Measurements from ENCODE around the gene TRAPPC13.
"Not testable (repeated sequence)": the region's sequence is repeated elsewhere in the genome, so short reads cannot be mapped to it uniquely, and the experiment has no call there.

The TRAPPC13 gene

DNA sequence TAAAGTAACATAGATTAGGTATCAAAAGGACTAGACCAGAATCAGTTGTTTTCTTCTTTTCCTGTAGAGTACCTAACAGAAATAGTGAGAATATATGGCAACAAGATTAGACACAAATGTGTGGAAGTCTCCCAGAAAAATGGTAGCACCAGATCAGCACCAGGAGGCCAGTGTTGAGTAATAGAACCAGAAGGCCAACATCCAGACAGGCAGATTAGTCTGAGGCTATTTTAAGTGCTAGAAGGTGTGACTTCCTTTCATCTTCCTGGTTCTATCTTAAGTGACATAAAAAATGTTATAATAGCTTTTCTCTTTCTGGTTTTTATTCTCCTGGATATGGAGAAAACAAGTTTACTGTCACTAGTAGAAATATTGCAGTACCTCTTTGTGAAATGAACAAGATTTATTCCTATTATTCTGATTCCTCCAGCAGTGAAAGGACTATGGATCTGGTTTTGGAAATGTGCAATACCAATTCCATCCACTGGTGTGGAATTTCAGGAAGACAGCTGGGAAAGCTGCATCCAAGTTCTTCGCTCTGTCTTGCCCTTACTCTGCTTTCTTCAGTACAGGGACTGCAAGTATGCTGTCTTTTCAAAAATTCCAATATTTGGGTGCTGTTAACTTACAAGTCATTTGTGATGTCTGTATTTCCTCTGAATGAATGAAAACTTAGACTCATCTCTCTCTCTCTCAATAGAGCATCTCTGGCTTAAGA lies 39.1 kb downstream of the TRAPPC13 start:
- Histone ChIP-seq H3K9ac (ENCODE audit: low read length) (no peak overlapping the region), H3K79me2 (ENCODE audit: control insufficient read depth, insufficient read depth, low read length) (no peaks in the 10 kb centered on the region), H2AK5ac (ENCODE audit: low read length) (no peak overlapping the region), H3K56ac (ENCODE audit: low read length) (no peak overlapping the region), H2BK15ac (replicated peaks; ENCODE audit: low read depth) (no peak overlapping the region), H3K23ac (ENCODE audit: low read length) (no peak overlapping the region), H3K27ac (ENCODE audit: low read depth, low read length) (no peak overlapping the region), H3K27me3 (ENCODE audit: insufficient read depth, low read length, poor library complexity) (no peaks in the 10 kb centered on the region), H3K18ac (ENCODE audit: low read length) (no peak overlapping the region), H3K4me2 (ENCODE audit: low read length) (no peak overlapping the region), H3K4me1 (ENCODE audit: control insufficient read depth, low read depth, low read length) (no peaks in the 10 kb centered on the region), H2BK5ac (ENCODE audit: low read length) (no peak overlapping the region), H4K8ac (ENCODE audit: low read depth, low read length) (no peak overlapping the region), H3K4me3 (ENCODE audit: low read length) (no peak overlapping the region), H2BK120ac (ENCODE audit: low read depth, low read length) (no peak overlapping the region), H3K4ac (ENCODE audit: low read depth, low read length) (no peak overlapping the region), H3K36me3 (ENCODE audit: control insufficient read depth, insufficient read depth, low read length) (no peaks in the 10 kb centered on the region), H3K79me1 (ENCODE audit: low read length) (no peaks in the 10 kb centered on the region), H4K5ac (ENCODE audit: low read length) (no peak overlapping the region)
- DNase-seq = peak; percentile 83
- WGBS (ENCODE audit: extremely low coverage, insufficient coverage, low lambda C conversion rate) = no CpG with 5 or more reads among the region's 1 CpG

DNA sequence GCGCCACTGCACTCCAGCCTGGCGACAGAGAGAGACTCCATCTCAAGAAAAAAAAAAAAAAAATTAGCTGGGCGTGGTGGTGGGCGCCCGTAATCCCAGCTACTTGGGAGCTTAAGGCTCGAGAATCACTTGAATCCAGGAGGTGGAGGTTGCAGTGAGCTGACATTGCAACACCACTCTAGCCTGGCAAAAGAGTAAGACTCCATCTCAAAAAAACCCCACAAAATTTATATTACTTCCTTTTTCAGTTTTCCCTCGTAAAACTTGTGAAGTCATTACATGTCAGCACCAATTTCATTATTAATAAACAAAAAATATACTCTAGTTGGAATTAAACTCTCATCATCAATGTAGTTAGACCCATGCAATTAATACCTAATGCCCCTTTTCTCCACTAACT lies 43.9 kb downstream of the TRAPPC13 start:
- Histone ChIP-seq H3K4me2 (ENCODE audit: low read length) (no peak overlapping the region), H3K56ac (ENCODE audit: low read length) (no peak overlapping the region), H4K5ac (ENCODE audit: low read length) (no peak overlapping the region), H3K27me3 (ENCODE audit: insufficient read depth, low read length, poor library complexity) (no peaks in the 10 kb centered on the region), H2BK15ac (replicated peaks; ENCODE audit: low read depth) (no peak overlapping the region), H3K79me2 (ENCODE audit: control insufficient read depth, insufficient read depth, low read length) (no peaks in the 10 kb centered on the region), H3K4me1 (ENCODE audit: control insufficient read depth, low read depth, low read length) (no peaks in the 10 kb centered on the region), H2AK5ac (ENCODE audit: low read length) (no peak overlapping the region), H3K23ac (ENCODE audit: low read length) (no peak overlapping the region), H3K9ac (ENCODE audit: low read length) (no peak overlapping the region), H3K79me1 (ENCODE audit: low read length) (no peaks in the 10 kb centered on the region), H2BK5ac (ENCODE audit: low read length) (no peak overlapping the region), H3K4ac (ENCODE audit: low read depth, low read length) (no peak overlapping the region), H3K18ac (ENCODE audit: low read length) (no peak overlapping the region), H3K4me3 (ENCODE audit: low read length) (no peak overlapping the region), H3K36me3 (ENCODE audit: control insufficient read depth, insufficient read depth, low read length) (no peaks in the 10 kb centered on the region), H3K27ac (ENCODE audit: low read depth, low read length) (no peak overlapping the region), H4K8ac (ENCODE audit: low read depth, low read length) (no peak overlapping the region), H2BK120ac (ENCODE audit: low read depth, low read length) (no peak overlapping the region)
- 100% methylated on average over 1 of the region's 7 CpGs for WGBS (ENCODE audit: extremely low coverage, insufficient coverage, low lambda C conversion rate)
- no peak for DNase-seq

DNA sequence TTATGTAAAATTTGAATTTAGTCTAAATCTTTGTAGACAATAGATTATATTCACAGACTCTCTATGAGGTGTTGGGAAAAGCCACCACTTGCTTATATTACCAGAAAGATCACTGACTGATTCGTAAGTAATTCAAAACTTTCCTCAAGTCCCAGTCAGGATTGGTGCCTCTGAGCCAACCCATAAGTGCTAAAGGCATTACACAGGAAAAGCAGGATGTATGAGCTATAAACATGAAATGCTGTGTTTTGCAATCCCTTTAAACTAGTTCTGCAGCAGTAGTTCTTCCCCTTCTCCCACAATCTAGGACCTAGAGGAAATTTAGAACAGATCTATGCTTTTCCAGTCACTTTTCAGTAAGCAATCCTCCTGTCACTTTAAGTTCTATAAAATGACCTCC lies 48.0 kb downstream of the TRAPPC13 start:
- no peaks in the 10 kb centered on the region for H3K36me3 ChIP-seq (ENCODE audit: control insufficient read depth, insufficient read depth, low read length)
- H2BK120ac ChIP-seq (ENCODE audit: low read depth, low read length) = no peak overlapping the region
- H3K56ac ChIP-seq (ENCODE audit: low read length) = no peak overlapping the region
- no peak overlapping the region for H2BK5ac ChIP-seq (ENCODE audit: low read length)
- H3K9ac ChIP-seq (ENCODE audit: low read length) = no peak overlapping the region
- H4K5ac ChIP-seq (ENCODE audit: low read length) = no peak overlapping the region
- no peaks in the 10 kb centered on the region for H3K27me3 ChIP-seq (ENCODE audit: insufficient read depth, low read length, poor library complexity)
- no peak for DNase-seq
- WGBS (ENCODE audit: extremely low coverage, insufficient coverage, low lambda C conversion rate) = no CpG with 5 or more reads among the region's 1 CpG
- no peak overlapping the region for H3K18ac ChIP-seq (ENCODE audit: low read length)
- H2AK5ac ChIP-seq (ENCODE audit: low read length) = no peak overlapping the region
- no peaks in the 10 kb centered on the region for H3K79me2 ChIP-seq (ENCODE audit: control insufficient read depth, insufficient read depth, low read length)
- H3K23ac ChIP-seq (ENCODE audit: low read length) = no peak overlapping the region
- no peak overlapping the region for H3K27ac ChIP-seq (ENCODE audit: low read depth, low read length)
- H2BK15ac ChIP-seq (replicated peaks; ENCODE audit: low read depth) = no peak overlapping the region
- H3K4me2 ChIP-seq (ENCODE audit: low read length) = no peak overlapping the region
- no peak overlapping the region for H3K4me3 ChIP-seq (ENCODE audit: low read length)
- no peak overlapping the region for H4K8ac ChIP-seq (ENCODE audit: low read depth, low read length)
- H3K4ac ChIP-seq (ENCODE audit: low read depth, low read length) = no peak overlapping the region
- H3K4me1 ChIP-seq (ENCODE audit: control insufficient read depth, low read depth, low read length) = no peaks in the 10 kb centered on the region
- H3K79me1 ChIP-seq (ENCODE audit: low read length) = no peaks in the 10 kb centered on the region

DNA sequence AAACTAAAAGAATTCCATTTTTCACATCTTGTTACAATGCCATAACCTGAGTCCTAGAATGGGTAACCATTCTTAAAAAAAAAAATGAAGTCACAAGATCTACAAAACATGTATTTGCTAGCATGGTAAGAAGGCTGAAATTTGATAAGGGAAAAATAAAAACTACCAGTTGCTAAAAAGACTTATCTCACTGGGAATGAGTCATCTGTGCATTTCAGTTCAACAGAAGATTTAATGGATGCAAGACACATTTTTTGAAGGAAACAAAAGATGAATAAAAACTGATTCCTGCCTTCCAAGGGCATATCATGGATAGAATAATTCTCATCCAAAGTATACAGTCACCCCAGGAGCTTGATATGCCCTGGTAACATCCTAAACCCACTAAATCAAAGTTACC lies 49.9 kb downstream of the TRAPPC13 start:
- no peak for DNase-seq

DNA sequence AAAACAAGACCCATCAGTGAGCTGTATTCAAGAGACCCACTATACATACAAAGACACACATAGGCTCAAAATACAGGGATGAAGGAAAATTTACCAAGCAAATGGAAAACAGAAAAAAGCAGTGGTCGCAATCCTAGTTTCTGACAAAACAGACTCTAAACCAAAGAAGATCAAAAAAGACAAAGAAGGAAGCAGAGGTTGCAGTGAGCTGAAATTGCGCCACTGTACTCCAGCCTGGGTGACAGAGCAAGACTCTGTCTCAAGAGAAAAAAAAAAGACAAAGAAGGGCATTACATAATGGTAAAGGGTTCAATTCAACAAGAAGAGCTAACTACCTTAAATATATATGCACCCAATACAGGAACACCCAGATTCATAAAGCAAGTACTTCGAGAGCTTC lies 51.2 kb downstream of the TRAPPC13 start:
- not testable (repeated sequence) for H3K4me1 ChIP-seq (ENCODE audit: control insufficient read depth, low read depth, low read length); H3K4me3 ChIP-seq (ENCODE audit: low read length); H3K79me2 ChIP-seq (ENCODE audit: control insufficient read depth, insufficient read depth, low read length); H3K9ac ChIP-seq (ENCODE audit: low read length); H3K18ac ChIP-seq (ENCODE audit: low read length); H2AK5ac ChIP-seq (ENCODE audit: low read length); H3K4ac ChIP-seq (ENCODE audit: low read depth, low read length); H3K79me1 ChIP-seq (ENCODE audit: low read length); H2BK5ac ChIP-seq (ENCODE audit: low read length); DNase-seq; H3K56ac ChIP-seq (ENCODE audit: low read length); H4K5ac ChIP-seq (ENCODE audit: low read length); H3K36me3 ChIP-seq (ENCODE audit: control insufficient read depth, insufficient read depth, low read length); H2BK120ac ChIP-seq (ENCODE audit: low read depth, low read length); H3K27ac ChIP-seq (ENCODE audit: low read depth, low read length); H3K27me3 ChIP-seq (ENCODE audit: insufficient read depth, low read length, poor library complexity); H4K8ac ChIP-seq (ENCODE audit: low read depth, low read length); H2BK15ac ChIP-seq (replicated peaks; ENCODE audit: low read depth); H3K23ac ChIP-seq (ENCODE audit: low read length); H3K4me2 ChIP-seq (ENCODE audit: low read length)
- WGBS (ENCODE audit: extremely low coverage, insufficient coverage, low lambda C conversion rate) = no CpG with 5 or more reads among the region's 3 CpGs

More for the DNA sequence above, 49.9 kb downstream of the TRAPPC13 start:
- H3K4me1 ChIP-seq (ENCODE audit: control insufficient read depth, low read depth, low read length) = no peaks in the 10 kb centered on the region
- no peaks in the 10 kb centered on the region for H3K79me1 ChIP-seq (ENCODE audit: low read length)
- H3K4me2 ChIP-seq (ENCODE audit: low read length) = no peak overlapping the region
- no peak overlapping the region for H3K9ac ChIP-seq (ENCODE audit: low read length)
- no peak overlapping the region for H3K23ac ChIP-seq (ENCODE audit: low read length)
- no peak overlapping the region for H3K4ac ChIP-seq (ENCODE audit: low read depth, low read length)
- H3K36me3 ChIP-seq (ENCODE audit: control insufficient read depth, insufficient read depth, low read length) = no peaks in the 10 kb centered on the region
- no peak overlapping the region for H4K5ac ChIP-seq (ENCODE audit: low read length)
- no peak overlapping the region for H3K56ac ChIP-seq (ENCODE audit: low read length)
- no peaks in the 10 kb centered on the region for H3K27me3 ChIP-seq (ENCODE audit: insufficient read depth, low read length, poor library complexity)
- no peak overlapping the region for H4K8ac ChIP-seq (ENCODE audit: low read depth, low read length)
- no peak overlapping the region for H3K18ac ChIP-seq (ENCODE audit: low read length)
- H2BK15ac ChIP-seq (replicated peaks; ENCODE audit: low read depth) = no peak overlapping the region
- H2BK5ac ChIP-seq (ENCODE audit: low read length) = no peak overlapping the region
- H3K27ac ChIP-seq (ENCODE audit: low read depth, low read length) = no peak overlapping the region
- no peaks in the 10 kb centered on the region for H3K79me2 ChIP-seq (ENCODE audit: control insufficient read depth, insufficient read depth, low read length)
- H2AK5ac ChIP-seq (ENCODE audit: low read length) = no peak overlapping the region
- H2BK120ac ChIP-seq (ENCODE audit: low read depth, low read length) = no peak overlapping the region
- H3K4me3 ChIP-seq (ENCODE audit: low read length) = no peak overlapping the region

DNA sequence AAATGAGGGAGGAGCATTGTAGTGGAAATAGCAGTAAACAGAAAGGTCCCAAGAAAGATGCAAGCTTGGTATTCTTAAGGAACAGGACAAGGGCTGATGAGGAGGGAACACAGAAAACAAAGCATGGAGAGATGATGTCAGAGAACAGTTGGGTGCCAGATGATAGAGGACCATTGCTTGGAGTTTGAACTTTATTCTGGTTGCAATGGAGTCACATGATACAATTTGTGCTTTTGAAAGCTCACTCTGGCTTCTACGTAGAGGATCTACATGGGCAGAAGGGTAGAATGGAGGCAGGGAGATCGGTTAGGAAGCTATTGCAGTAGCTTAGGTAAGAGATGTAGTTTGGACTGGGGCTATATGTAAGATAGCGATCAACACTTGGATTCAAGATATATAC lies 57.3 kb downstream of the TRAPPC13 start:
- Histone ChIP-seq H2AK5ac (ENCODE audit: low read length) (no peak overlapping the region), H3K36me3 (ENCODE audit: control insufficient read depth, insufficient read depth, low read length) (peaks cover 2% of the 10 kb centered on the region), H3K18ac (ENCODE audit: low read length) (no peak overlapping the region), H4K8ac (ENCODE audit: low read depth, low read length) (no peak overlapping the region), H3K4me1 (ENCODE audit: control insufficient read depth, low read depth, low read length) (no peaks in the 10 kb centered on the region), H2BK15ac (replicated peaks; ENCODE audit: low read depth) (no peak overlapping the region), H3K23ac (ENCODE audit: low read length) (no peak overlapping the region), H4K5ac (ENCODE audit: low read length) (no peak overlapping the region), H3K27ac (ENCODE audit: low read depth, low read length) (no peak overlapping the region), H2BK120ac (ENCODE audit: low read depth, low read length) (no peak overlapping the region), H3K9ac (ENCODE audit: low read length) (no peak overlapping the region), H2BK5ac (ENCODE audit: low read length) (no peak overlapping the region), H3K4ac (ENCODE audit: low read depth, low read length) (no peak overlapping the region), H3K79me2 (ENCODE audit: control insufficient read depth, insufficient read depth, low read length) (no peaks in the 10 kb centered on the region), H3K79me1 (ENCODE audit: low read length) (no peaks in the 10 kb centered on the region), H3K4me2 (ENCODE audit: low read length) (no peak overlapping the region), H3K27me3 (ENCODE audit: insufficient read depth, low read length, poor library complexity) (no peaks in the 10 kb centered on the region), H3K56ac (ENCODE audit: low read length) (no peak overlapping the region), H3K4me3 (ENCODE audit: low read length) (no peak overlapping the region)
- DNase-seq = no peak
- WGBS (ENCODE audit: extremely low coverage, insufficient coverage, low lambda C conversion rate) = no CpG with 5 or more reads among the region's 3 CpGs

Measured in mesendoderm (in vitro differentiated cells).